CD8-positive, alpha-beta memory T cell (primary cell): ENCODE results near the gene BBIP1. TPM values are rescaled to one million over a fixed set of nuclear protein-coding genes. Genes with fewer than 3 reads are reported as not detected.

Experiments
- CTCF ChIA-PET: fragments of 350-600 bp; sonication (Branson Sonifier 250); formaldehyde crosslinking; loops from one replicate; lab custom pipeline; 2021; ENCODE audit warnings: antibody characterized with exemption; lab: Charles Lee
- POLR2A ChIA-PET: fragments of 350-600 bp; sonication (Branson Sonifier 250); formaldehyde crosslinking; loops from one replicate; lab custom pipeline; 2021; ENCODE audit warnings: antibody characterized with exemption; lab: Charles Lee
- DNase-seq, 5 donors: peaks; one replicate each; pipeline versions ENCODE4 v3.0.0 to v3.0.0-alpha.2; 2020 to 2022; ENCODE audit warnings: mixed read lengths in 1 of 5
- H3K27ac ChIP-seq: one replicate; pipeline ENCODE4 v1.7.0; 2013; ENCODE audit warnings: low read depth, mild to moderate bottlenecking, low read length, moderate library complexity
- H3K27me3 ChIP-seq: 2 replicates; pipeline ENCODE4 v1.7.0; 2013; ENCODE audit warnings: low read length, mild to moderate bottlenecking; ENCODE audit not compliant: insufficient read depth, poor library complexity, severe bottlenecking
- H3K36me3 ChIP-seq: 2 replicates; pipeline ENCODE4 v1.7.0; 2013; ENCODE audit warnings: mild to moderate bottlenecking, low read length, moderate library complexity; ENCODE audit not compliant: insufficient read depth
- H3K4me1 ChIP-seq: 2 replicates; pipeline ENCODE4 v1.7.0; 2013; ENCODE audit warnings: mild to moderate bottlenecking, low read length, moderate library complexity; ENCODE audit not compliant: insufficient read depth
- H3K4me3 ChIP-seq: 2 replicates; pipeline ENCODE4 v1.7.0; 2013; ENCODE audit warnings: mild to moderate bottlenecking, low read length
- H3K9me3 ChIP-seq: 2 replicates; pipeline ENCODE4 v1.7.0; 2013; ENCODE audit warnings: mild to moderate bottlenecking, low read length
- H3K27ac Mint-ChIP-seq, 8 donors: one replicate each; pipeline ENCODE4 v1.8.0; 2020 to 2021; ENCODE audit warnings: mixed read lengths in 8 of 8, mild to moderate bottlenecking in 6 of 8, inconsistent platforms in 3 of 8, moderate library complexity in 3 of 8
- H3K27me3 Mint-ChIP-seq, 2 donors: one replicate each; pipeline ENCODE4 v1.8.0; 2020 to 2021; ENCODE audit warnings: mixed read lengths in 2 of 2, mild to moderate bottlenecking in 1 of 2, moderate library complexity in 1 of 2
- H3K36me3 Mint-ChIP-seq, 3 donors: one replicate each; pipeline ENCODE4 v1.8.0; 2020 to 2021; ENCODE audit warnings: mixed read lengths in 3 of 3, inconsistent platforms in 1 of 3, mild to moderate bottlenecking in 1 of 3
- H3K4me1 Mint-ChIP-seq, 3 donors: one replicate each; pipeline ENCODE4 v1.8.0; 2020 to 2021; ENCODE audit warnings: mixed read lengths in 3 of 3, inconsistent platforms in 1 of 3, mild to moderate bottlenecking in 1 of 3
- H3K4me3 Mint-ChIP-seq, 7 donors: one replicate each; pipeline ENCODE4 v1.8.0; 2020 to 2021; ENCODE audit warnings: mixed read lengths in 7 of 7, mild to moderate bottlenecking in 6 of 7, moderate library complexity in 4 of 7, inconsistent platforms in 2 of 7
- H3K9me3 Mint-ChIP-seq, 5 donors: one replicate each; pipeline ENCODE4 v1.8.0; 2020 to 2022; ENCODE audit warnings: mixed read lengths in 5 of 5, mild to moderate bottlenecking in 3 of 5, moderate library complexity in 2 of 5, inconsistent platforms in 1 of 5
- polyA plus RNA-seq: library from polyadenylated mRNA; unstranded; fragments of 300-500 nt; fragmentation: Illumina TruSeq; gene quantifications from one replicate; pipeline ENCODE4 v1.2.3, GENCODE V29; 2021
- total RNA-seq, 2 experiments: library from RNA; stranded (reverse); gene quantifications; one replicate each; pipeline ENCODE4 v1.2.3, GENCODE V29; 2021

Gene BBIP1
- total and polyA plus RNA-seq, 3 experiments from 2014 or later, result 34.9 to 41.1 (median 36.4) TPM

DNA sequence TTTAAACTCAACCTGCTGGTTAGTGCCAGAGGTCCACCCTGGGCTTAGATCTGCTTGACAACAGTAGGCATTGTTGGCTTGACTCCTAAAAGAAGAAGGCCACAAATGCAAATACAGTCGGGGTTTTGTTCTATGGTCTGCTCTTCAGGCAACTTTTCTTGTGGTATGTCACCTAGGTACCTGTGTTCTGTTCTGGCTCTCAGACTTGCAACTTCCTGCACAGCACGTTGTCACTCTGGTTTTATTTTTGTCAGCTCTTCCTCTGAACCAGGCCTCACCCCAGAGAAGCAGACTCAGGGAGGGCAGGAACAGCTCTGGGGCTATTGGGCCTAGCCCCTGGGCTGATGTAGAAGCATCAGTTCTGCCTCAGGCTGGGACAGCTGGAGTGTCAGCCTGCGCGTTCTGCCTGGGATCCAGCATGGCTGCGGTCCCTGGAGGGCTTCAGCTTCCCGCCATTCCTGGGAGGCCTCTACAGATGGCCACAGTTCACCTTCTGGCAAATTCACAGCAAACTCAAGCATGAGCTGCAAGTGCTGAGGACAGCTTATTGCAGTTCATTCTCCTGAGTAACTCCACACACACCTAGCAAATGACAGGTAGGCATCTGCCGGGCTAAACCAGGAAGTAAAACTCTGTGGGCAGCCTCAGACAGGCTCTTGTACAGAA lies 58.3 kb downstream of the BBIP1 start:
- H3K9me3 Mint-ChIP-seq, result no peaks in the 10 kb centered on the region
- no peaks in the 10 kb centered on the region for H3K27me3 Mint-ChIP-seq
- H3K4me3 Mint-ChIP-seq, result peak overlapping the region; percentile 13 to 78 (median 65)
- H3K27me3 ChIP-seq, result no peaks in the 10 kb centered on the region
- H3K9me3 ChIP-seq, result no peaks in the 10 kb centered on the region
- peak overlapping the region; percentile 89 to 99 (median 97) for H3K27ac Mint-ChIP-seq
- ChIA-PET POLR2A (interaction anchor here (0.7 to 5.3 kb wide), 9 partner anchors 9 to 1586 kb away, joined by 3 to 54 read pairs (median 3); partner anchors contain the start of genes BBIP1, PDCD4, SHOC2 and VTI1A), CTCF (interaction anchor here (0.9 to 3.8 kb wide), 6 partner anchors 9 to 58 kb away, joined by 3 to 22 read pairs (median 6); partner anchors contain the start of gene PDCD4)
- H3K27ac ChIP-seq, result peak overlapping the region; percentile 51
- H3K4me1 ChIP-seq, result peaks cover 90% of the 10 kb centered on the region
- H3K36me3 ChIP-seq, result no peaks in the 10 kb centered on the region
- peaks cover 0 to 2% (median 0%) of the 10 kb centered on the region in 3 donors for H3K36me3 Mint-ChIP-seq
- peak overlapping the region; percentile 20 for H3K4me3 ChIP-seq
- peaks cover 87 to 91% (median 90%) of the 10 kb centered on the region in 3 donors for H3K4me1 Mint-ChIP-seq
- peak; percentile 32 to 84 (median 76) for DNase-seq

DNA sequence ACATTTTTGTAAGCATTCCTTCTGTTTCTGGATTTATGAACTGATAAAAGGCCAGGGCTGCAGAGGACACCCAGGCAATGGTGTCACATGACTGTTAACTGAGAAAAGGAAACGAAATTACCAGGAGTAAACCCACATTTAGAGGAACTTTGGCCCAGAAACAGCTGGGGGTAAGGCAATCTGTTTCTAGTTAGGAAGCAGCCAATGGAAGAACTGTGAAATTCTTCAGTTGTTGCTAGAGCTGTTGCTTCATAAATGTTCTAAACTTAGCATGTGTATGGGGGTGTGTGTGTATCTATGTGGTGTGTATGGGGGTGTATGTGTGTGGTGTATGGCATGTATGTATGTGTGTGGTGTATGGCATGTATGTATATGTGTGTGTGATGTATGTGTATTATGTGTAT lies 59.0 kb downstream of the BBIP1 start:
- no peaks in the 10 kb centered on the region for H3K9me3 Mint-ChIP-seq
- H3K4me1 Mint-ChIP-seq, result peaks cover 87 to 91% (median 90%) of the 10 kb centered on the region in 3 donors
- H3K27ac Mint-ChIP-seq, result peak overlapping the region; percentile 89 to 99 (median 97)
- no peak for DNase-seq
- Histone ChIP-seq H3K4me1 (peaks cover 89% of the 10 kb centered on the region), H3K27ac (peak overlapping the region; percentile 26), H3K9me3 (no peaks in the 10 kb centered on the region), H3K4me3 (peak overlapping the region; percentile 5), H3K36me3 (no peaks in the 10 kb centered on the region), H3K27me3 (no peaks in the 10 kb centered on the region)
- H3K4me3 Mint-ChIP-seq, result peak overlapping the region; percentile 10 to 78 (median 65)
- no peaks in the 10 kb centered on the region for H3K27me3 Mint-ChIP-seq
- POLR2A ChIA-PET, result interaction anchor here (0.5 to 5.3 kb wide), 4 partner anchors 10 to 652 kb away, joined by 3 to 54 read pairs (median 3); partner anchors contain the start of gene PDCD4
- H3K36me3 Mint-ChIP-seq, result peaks cover 0 to 2% (median 0%) of the 10 kb centered on the region in 3 donors
- CTCF ChIA-PET, result interaction anchor here (1.0 to 3.8 kb wide), 6 partner anchors 10 to 57 kb away, joined by 3 to 22 read pairs (median 4); partner anchors contain the start of gene PDCD4

DNA sequence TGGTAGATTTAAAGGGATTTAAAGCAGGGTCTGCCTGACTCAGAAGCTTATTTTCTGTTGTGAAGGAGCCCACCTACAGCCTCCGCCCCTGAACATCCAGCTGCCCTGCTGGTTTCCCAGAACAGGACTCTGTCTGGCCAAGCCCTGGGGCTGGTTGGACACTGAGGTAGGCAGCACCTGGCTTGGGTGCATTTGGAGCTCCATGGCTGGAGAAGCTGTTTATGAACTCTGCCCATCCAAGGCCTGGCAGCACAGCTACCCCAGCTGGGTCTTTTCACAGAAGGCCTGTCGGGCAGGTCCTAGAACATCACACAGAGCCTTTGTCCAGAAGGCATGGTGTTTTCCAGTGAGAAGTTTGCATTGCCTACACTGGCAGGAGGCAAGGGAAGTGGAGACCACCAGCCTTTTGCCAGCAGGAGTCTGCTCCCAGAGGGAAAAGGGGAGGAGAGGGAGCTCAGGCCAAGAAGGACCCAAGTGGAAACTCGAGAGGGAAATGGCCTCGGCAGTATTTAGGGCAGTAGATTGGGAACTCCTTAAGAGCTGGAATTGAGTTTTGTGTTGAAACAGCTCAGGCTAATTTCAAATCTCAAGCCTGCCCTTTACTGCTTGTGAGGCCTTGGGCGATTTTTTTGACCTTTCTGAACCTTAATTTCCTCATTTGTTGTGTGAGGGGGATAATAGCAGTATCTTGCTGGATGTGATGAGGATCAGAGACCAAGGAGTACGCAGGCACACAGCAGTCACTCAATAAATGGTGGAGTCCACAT lies 59.6 kb downstream of the BBIP1 start:
- Mint-ChIP-seq H3K27ac (peak overlapping the region; percentile 89 to 99 (median 97)), H3K4me1 (peaks cover 86 to 91% (median 90%) of the 10 kb centered on the region in 3 donors), H3K4me3 (peak overlapping the region; percentile 13 to 79 (median 65)), H3K36me3 (peaks cover 0 to 1% (median 0%) of the 10 kb centered on the region in 3 donors), H3K27me3 (no peaks in the 10 kb centered on the region), H3K9me3 (no peaks in the 10 kb centered on the region)
- H3K9me3 ChIP-seq, result no peaks in the 10 kb centered on the region
- H3K4me1 ChIP-seq, result peaks cover 90% of the 10 kb centered on the region
- H3K4me3 ChIP-seq, result peak overlapping the region; percentile 5
- no peaks in the 10 kb centered on the region for H3K36me3 ChIP-seq
- no peak for DNase-seq
- POLR2A ChIA-PET, result interaction anchor here (0.5 to 5.3 kb wide), 3 partner anchors 13 to 651 kb away, joined by 3 to 54 read pairs (median 7); partner anchors contain the start of gene PDCD4
- H3K27me3 ChIP-seq, result no peaks in the 10 kb centered on the region
- peak overlapping the region; percentile 26 for H3K27ac ChIP-seq
- CTCF ChIA-PET, result interaction anchor here (0.6 to 3.8 kb wide), 8 partner anchors 9 to 113 kb away, joined by 3 to 22 read pairs (median 4); partner anchors contain the start of gene PDCD4

DNA sequence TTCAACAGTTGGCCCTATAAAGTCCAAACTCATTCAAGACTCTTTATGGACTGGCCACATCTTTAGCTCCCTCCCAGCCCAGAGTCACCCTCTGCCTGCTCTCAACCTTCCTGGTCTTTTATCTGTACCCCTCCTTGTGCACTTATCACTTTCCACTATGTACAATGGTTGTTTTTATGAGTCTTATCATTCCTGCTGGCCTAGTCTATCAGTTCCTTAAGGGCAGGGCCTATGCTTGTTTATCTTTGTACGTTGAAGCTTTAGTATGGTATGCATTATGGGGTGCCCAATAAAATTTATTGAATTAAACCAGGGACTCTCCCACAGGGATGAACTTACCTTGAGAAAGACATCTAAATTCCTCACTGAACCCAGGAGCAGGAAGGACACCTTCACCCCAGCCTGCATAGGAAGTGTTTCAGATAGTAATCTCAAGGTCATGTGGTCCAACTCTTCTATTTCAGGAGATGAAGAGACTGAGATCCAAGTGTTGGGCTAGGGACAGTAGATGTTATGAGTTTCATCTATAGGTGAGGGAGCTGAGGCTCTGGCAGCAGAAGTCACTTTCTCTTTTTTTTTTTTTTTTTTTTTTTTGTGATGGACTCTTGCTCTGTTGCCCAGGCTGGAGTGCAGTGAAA lies 60.6 kb downstream of the BBIP1 start:
- peaks cover 86 to 91% (median 90%) of the 10 kb centered on the region in 3 donors for H3K4me1 Mint-ChIP-seq
- peaks cover 0 to 1% (median 0%) of the 10 kb centered on the region in 3 donors for H3K36me3 Mint-ChIP-seq
- H3K9me3 ChIP-seq, result no peaks in the 10 kb centered on the region
- peak overlapping the region; percentile 82 to 98 (median 90) for H3K27ac Mint-ChIP-seq
- ChIA-PET CTCF (interaction anchor here (0.6 to 3.8 kb wide), 11 partner anchors 8 to 112 kb away, joined by 3 to 22 read pairs (median 6); partner anchors contain the start of gene PDCD4), POLR2A (interaction anchor here (0.6 to 5.3 kb wide), 3 partner anchors 14 to 617 kb away, joined by 3 to 54 read pairs (median 7); partner anchors contain the start of gene PDCD4)
- H3K4me3 ChIP-seq, result no peak overlapping the region
- H3K27ac ChIP-seq, result no peak overlapping the region
- no peak for DNase-seq
- H3K36me3 ChIP-seq, result no peaks in the 10 kb centered on the region
- no peaks in the 10 kb centered on the region for H3K27me3 Mint-ChIP-seq
- H3K27me3 ChIP-seq, result no peaks in the 10 kb centered on the region
- no peaks in the 10 kb centered on the region for H3K9me3 Mint-ChIP-seq
- peak overlapping the region; percentile 15 to 79 (median 47) for H3K4me3 Mint-ChIP-seq
- peaks cover 90% of the 10 kb centered on the region for H3K4me1 ChIP-seq

GRCh38 chr10:110857265-110858171 lies 61.5 kb downstream of the BBIP1 start:
- H3K9me3 ChIP-seq, result no peaks in the 10 kb centered on the region
- Mint-ChIP-seq H3K4me3 (peak overlapping the region; percentile 37 to 79 (median 57)), H3K9me3 (no peaks in the 10 kb centered on the region), H3K4me1 (peaks cover 86 to 91% (median 90%) of the 10 kb centered on the region in 3 donors), H3K36me3 (peaks cover 0 to 1% (median 0%) of the 10 kb centered on the region in 3 donors), H3K27me3 (no peaks in the 10 kb centered on the region), H3K27ac (peak overlapping the region; percentile 82 to 98 (median 90))
- POLR2A ChIA-PET, result interaction anchor here (1.0 to 5.3 kb wide), 3 partner anchors 15 to 54 kb away, joined by 3 to 54 read pairs (median 8); partner anchors contain the start of gene PDCD4
- H3K4me1 ChIP-seq, result peaks cover 90% of the 10 kb centered on the region
- no peaks in the 10 kb centered on the region for H3K27me3 ChIP-seq
- peak in 1 of 5 donors; percentile 24 for DNase-seq
- H3K27ac ChIP-seq, result no peak overlapping the region
- H3K4me3 ChIP-seq, result peak overlapping the region; percentile 23
- CTCF ChIA-PET, result interaction anchor here (0.9 to 2.2 kb wide), 12 partner anchors 7 to 111 kb away, joined by 3 to 11 read pairs (median 5); partner anchors contain the start of gene PDCD4
- no peaks in the 10 kb centered on the region for H3K36me3 ChIP-seq

- DNase-seq, result no peak
- H3K36me3 Mint-ChIP-seq, result no peaks in the 10 kb centered on the region
- ChIA-PET CTCF (interaction anchor here (1.0 to 1.7 kb wide), 2 partner anchors 19 to 50 kb away, joined by 4 read pairs; no protein-coding TSS in a partner anchor), POLR2A (interaction anchor here (0.5 kb wide), 1 partner anchor 58 kb away, joined by 5 read pairs; no protein-coding TSS in a partner anchor)
- no peaks in the 10 kb centered on the region for H3K36me3 ChIP-seq
- no peaks in the 10 kb centered on the region for H3K27me3 ChIP-seq
- no peaks in the 10 kb centered on the region for H3K9me3 Mint-ChIP-seq
- H3K9me3 ChIP-seq, result no peaks in the 10 kb centered on the region
- H3K4me1 Mint-ChIP-seq, result peaks cover 85 to 90% (median 90%) of the 10 kb centered on the region in 3 donors
- H3K4me1 ChIP-seq, result peaks cover 86% of the 10 kb centered on the region
- no peaks in the 10 kb centered on the region for H3K27me3 Mint-ChIP-seq
- H3K4me3 ChIP-seq, result no peak overlapping the region
- peak overlapping the region in 7 of 8 donors; percentile 4 to 88 (median 75) for H3K27ac Mint-ChIP-seq
- H3K27ac ChIP-seq, result no peak overlapping the region
- H3K4me3 Mint-ChIP-seq, result peak overlapping the region in 6 of 7 donors; percentile 1 to 49 (median 30)
Measured at GRCh38 chr10:110853921-110854605, 64.9 kb downstream of the BBIP1 start.
